Measurements from ENCODE around the gene AOPEP.

DNA sequence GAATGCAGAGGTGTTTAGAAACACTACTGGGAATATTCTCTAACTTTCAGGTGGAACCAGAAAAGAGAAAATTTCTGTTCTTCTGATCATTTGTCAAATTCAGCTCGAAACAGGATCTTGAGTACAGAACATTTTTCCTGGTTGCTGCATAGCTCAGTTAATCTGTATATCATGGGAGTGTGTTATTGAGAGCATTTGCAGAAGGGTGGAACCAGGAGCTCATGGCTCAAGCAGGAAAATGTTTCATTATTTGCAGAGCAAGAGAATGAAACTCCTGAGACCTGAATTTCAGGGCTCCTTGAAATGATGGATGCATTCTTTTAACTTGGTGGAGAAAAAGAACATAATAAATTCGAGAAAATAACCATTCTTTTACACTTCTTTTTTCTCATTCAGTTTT is 97.9 kb downstream of the AOPEP start:
- TF ChIP-seq CTCF (IDR thresholded peaks at IDR 0.05): no peak
- TF ChIP-seq POLR2A (IDR thresholded peaks at IDR 0.05): no peak
- no peak for TF ChIP-seq POLR2AphosphoS5 (IDR thresholded peaks at IDR 0.05)
